Mesodermal cell (in vitro differentiated cells): ENCODE results near the gene GABARAP.

Source experiments
- H3K27ac ChIP-seq: 2 replicates; pipeline ENCODE4 v1.7.0; 2013; ENCODE audit warnings: mild to moderate bottlenecking, low read depth, low read length, moderate library complexity; ENCODE audit not compliant: severe bottlenecking
- H3K36me3 ChIP-seq: 2 replicates; pipeline ENCODE4 v1.7.1; 2013; ENCODE audit warnings: mild to moderate bottlenecking, low read length, moderate library complexity; ENCODE audit not compliant: control insufficient read depth, insufficient read depth
- H3K4me1 ChIP-seq: one replicate; pipeline ENCODE4 v1.7.1; 2013; ENCODE audit warnings: mild to moderate bottlenecking, low read length; ENCODE audit not compliant: insufficient read depth, control insufficient read depth, poor library complexity, severe bottlenecking
- H3K4me3 ChIP-seq: 2 replicates; pipeline ENCODE4 v1.7.0; 2013; ENCODE audit warnings: low read length, control low read depth, mild to moderate bottlenecking; ENCODE audit not compliant: insufficient read depth, poor library complexity, severe bottlenecking; ENCODE audit errors: extremely low read depth
- H3K9me3 ChIP-seq: 2 replicates; pipeline ENCODE4 v1.7.1; 2013; ENCODE audit warnings: mild to moderate bottlenecking, low read length, moderate library complexity; ENCODE audit not compliant: control insufficient read depth
- WGBS, 2 experiments: methylation state at CpG; one replicate each; pipeline ENCODE4 v1.1.5; 2013; ENCODE audit warnings: missing lambda C conversion rate in 2 of 2; ENCODE audit not compliant: insufficient coverage in 2 of 2; 5-methylcytosine and 5-hydroxymethylcytosine counted together

GABARAP gene

GRCh38 chr17:7214300-7215135 lies 27.7 kb downstream of the GABARAP start:
- WGBS, 2 experiments: 0% methylated on average over 26 to 41 of the region's 45 CpGs
- Histone ChIP-seq H3K9me3 (no peaks in the 10 kb centered on the region), H3K27ac (peak overlapping the region; percentile 96), H3K4me1 (peaks cover 43% of the 10 kb centered on the region), H3K4me3 (peak overlapping the region; percentile 66), H3K36me3 (no peaks in the 10 kb centered on the region)

- 0% methylated on average over 8 of the region's 15 CpGs for WGBS, 2 experiments
- Histone ChIP-seq H3K27ac (peak overlapping the region; percentile 96), H3K9me3 (no peaks in the 10 kb centered on the region), H3K4me1 (peaks cover 41% of the 10 kb centered on the region), H3K4me3 (peak overlapping the region; percentile 29), H3K36me3 (no peaks in the 10 kb centered on the region)
Observed at GRCh38 chr17:7213895-7214299, 28.4 kb downstream of the GABARAP start.

- Histone ChIP-seq H3K36me3 (peaks cover 5% of the 10 kb centered on the region), H3K27ac (no peak overlapping the region), H3K4me1 (peaks cover 35% of the 10 kb centered on the region), H3K9me3 (no peaks in the 10 kb centered on the region), H3K4me3 (no peak overlapping the region)
- WGBS, 2 experiments: 31% methylated on average over 14 to 17 of the region's 37 CpGs
Observed at GRCh38 chr17:7211491-7212273, 30.6 kb downstream of the GABARAP start.

- Histone ChIP-seq H3K4me1 (peaks cover 34% of the 10 kb centered on the region), H3K9me3 (no peaks in the 10 kb centered on the region), H3K27ac (peak overlapping the region; percentile 29), H3K4me3 (no peak overlapping the region), H3K36me3 (peaks cover 10% of the 10 kb centered on the region)
- 83 to 88% methylated on average over 8 of the region's 9 CpGs for WGBS, 2 experiments
Observed at GRCh38 chr17:7208754-7209460, 33.3 kb downstream of the GABARAP start.

GRCh38 chr17:7208027-7208571 lies 34.1 kb downstream of the GABARAP start:
- peaks cover 29% of the 10 kb centered on the region for H3K4me1 ChIP-seq
- no peaks in the 10 kb centered on the region for H3K9me3 ChIP-seq
- peak overlapping the region; percentile 29 for H3K27ac ChIP-seq
- WGBS, 2 experiments: 24 to 33% methylated on average over 8 to 16 of the region's 21 CpGs
- H3K36me3 ChIP-seq: peaks cover 18% of the 10 kb centered on the region
- no peak overlapping the region for H3K4me3 ChIP-seq

GRCh38 chr17:7207120-7208001 lies 34.9 kb downstream of the GABARAP start:
- Histone ChIP-seq H3K27ac (no peak overlapping the region), H3K4me1 (peaks cover 29% of the 10 kb centered on the region), H3K4me3 (no peak overlapping the region), H3K36me3 (peaks cover 26% of the 10 kb centered on the region), H3K9me3 (no peaks in the 10 kb centered on the region)
- 79 to 80% methylated on average over 16 to 19 of the region's 24 CpGs for WGBS, 2 experiments

GRCh38 chr17:7205561-7205960 lies 36.7 kb downstream of the GABARAP start:
- Histone ChIP-seq H3K36me3 (peaks cover 44% of the 10 kb centered on the region), H3K4me1 (peaks cover 18% of the 10 kb centered on the region), H3K4me3 (peak overlapping the region; percentile 32), H3K27ac (peak overlapping the region; percentile 62), H3K9me3 (no peaks in the 10 kb centered on the region)
- 57 to 64% methylated on average over 4 to 9 of the region's 15 CpGs for WGBS, 2 experiments

- 1% methylated on average over 25 to 26 of the region's 34 CpGs for WGBS, 2 experiments
- H3K9me3 ChIP-seq: no peaks in the 10 kb centered on the region
- H3K4me3 ChIP-seq: peak overlapping the region; percentile 32
- peaks cover 50% of the 10 kb centered on the region for H3K36me3 ChIP-seq
- peak overlapping the region; percentile 62 for H3K27ac ChIP-seq
- peaks cover 16% of the 10 kb centered on the region for H3K4me1 ChIP-seq
Observed at GRCh38 chr17:7204828-7205461, 37.3 kb downstream of the GABARAP start.

- peaks cover 16% of the 10 kb centered on the region for H3K4me1 ChIP-seq
- no peaks in the 10 kb centered on the region for H3K9me3 ChIP-seq
- peak overlapping the region; percentile 10 for H3K27ac ChIP-seq
- WGBS, 2 experiments: 84 to 93% methylated on average over 6 to 13 of the region's 15 CpGs
- peaks cover 56% of the 10 kb centered on the region for H3K36me3 ChIP-seq
- H3K4me3 ChIP-seq: peak overlapping the region; percentile 32
Observed at GRCh38 chr17:7204336-7204735, 37.9 kb downstream of the GABARAP start.
